Endothelial cell (in vitro differentiated cells): ENCODE measurements around the gene CSNK1D. TPM values are rescaled to one million over a fixed set of nuclear protein-coding genes. Genes with fewer than 3 reads are reported as not detected.
"Not testable (repeated sequence)": the region's sequence is repeated elsewhere in the genome, so short reads cannot be mapped to it uniquely, and the experiment has no call there.

ENCODE experiments used
- DNase-seq: peaks from one replicate; pipeline ENCODE4 v3.0.0; 2021; ENCODE audit warnings: low spot score
- H3K27ac Mint-ChIP-seq: one replicate; pipeline ENCODE4 v1.8.0; 2021; ENCODE audit warnings: mixed read lengths, inconsistent platforms; ENCODE audit not compliant: unreplicated experiment
- H3K27me3 Mint-ChIP-seq: one replicate; pipeline ENCODE4 v1.8.0; 2021; ENCODE audit warnings: mild to moderate bottlenecking, moderate library complexity, mixed read lengths, inconsistent platforms; ENCODE audit not compliant: unreplicated experiment
- H3K36me3 Mint-ChIP-seq: one replicate; pipeline ENCODE4 v1.8.0; 2021; ENCODE audit warnings: mild to moderate bottlenecking, low read depth, mixed read lengths, inconsistent platforms; ENCODE audit not compliant: unreplicated experiment
- H3K4me1 Mint-ChIP-seq: one replicate; pipeline ENCODE4 v1.8.0; 2021; ENCODE audit warnings: mild to moderate bottlenecking, mixed read lengths, inconsistent platforms; ENCODE audit not compliant: unreplicated experiment
- H3K4me3 Mint-ChIP-seq: one replicate; pipeline ENCODE4 v1.8.0; 2021; ENCODE audit warnings: mild to moderate bottlenecking, mixed read lengths, inconsistent platforms; ENCODE audit not compliant: unreplicated experiment
- H3K9me3 Mint-ChIP-seq: one replicate; pipeline ENCODE4 v1.8.0; 2021; ENCODE audit warnings: mixed read lengths, inconsistent platforms; ENCODE audit not compliant: unreplicated experiment
- CTCF ChIP-seq: fragments of 200-600 bp; sonication (generic); IDR thresholded peaks from one replicate; pipeline ENCODE4 v1.5.0; 2021; ENCODE audit warnings: antibody characterized with exemption; ENCODE audit not compliant: unreplicated experiment
- total RNA-seq: library from RNA; stranded (reverse); fragmentation: NEBNext Ultra II Directional; extraction: Animal tissue kit (Norgen Biotek cat#: 25700); gene quantifications from one replicate; pipeline ENCODE4 v1.2.1, GENCODE V29; 2021; ENCODE audit not compliant: unreplicated experiment

The CSNK1D gene
- total RNA-seq, 1 donor from 2014 or later = 149 TPM

GRCh38 chr17:82258555-82258954 lies 14.9 kb downstream of the CSNK1D start:
- Mint-ChIP-seq H3K36me3 (peaks cover 65% of the 10 kb centered on the region), H3K27me3 (peaks cover 1% of the 10 kb centered on the region), H3K4me3 (no peak overlapping the region), H3K27ac (no peak overlapping the region), H3K4me1 (no peaks in the 10 kb centered on the region), H3K9me3 (no peaks in the 10 kb centered on the region)
- TF ChIP-seq CTCF = no peak
- DNase-seq = no peak

- peaks cover under 1% of the 10 kb centered on the region for H3K4me1 Mint-ChIP-seq
- no peaks in the 10 kb centered on the region for H3K9me3 Mint-ChIP-seq
- TF ChIP-seq CTCF = no peak
- H3K36me3 Mint-ChIP-seq = peaks cover 71% of the 10 kb centered on the region
- peak overlapping the region; percentile 8 for H3K4me3 Mint-ChIP-seq
- peak overlapping the region; percentile 48 for H3K27ac Mint-ChIP-seq
- DNase-seq = no peak
- H3K27me3 Mint-ChIP-seq = peaks cover 2% of the 10 kb centered on the region
These were observed 16.0 kb downstream of the CSNK1D start for GRCh38 chr17:82257473-82257872.

GRCh38 chr17:82256242-82256885 lies 17.1 kb downstream of the CSNK1D start:
- no peak for DNase-seq
- no peak for TF ChIP-seq CTCF
- Mint-ChIP-seq H3K4me3 (peak overlapping the region; percentile 67), H3K4me1 (peaks cover 4% of the 10 kb centered on the region), H3K9me3 (no peaks in the 10 kb centered on the region), H3K36me3 (peaks cover 71% of the 10 kb centered on the region), H3K27me3 (peaks cover 6% of the 10 kb centered on the region), H3K27ac (peak overlapping the region; percentile 14)

GRCh38 chr17:82255402-82255972 lies 18.0 kb downstream of the CSNK1D start:
- Mint-ChIP-seq H3K36me3 (peaks cover 70% of the 10 kb centered on the region), H3K27ac (no peak overlapping the region)

GRCh38 chr17:82254746-82255145 lies 18.8 kb downstream of the CSNK1D start:
- H3K27ac Mint-ChIP-seq, H3K4me3 Mint-ChIP-seq, H3K9me3 Mint-ChIP-seq, H3K4me1 Mint-ChIP-seq, H3K27me3 Mint-ChIP-seq, DNase-seq: not testable (repeated sequence)
- H3K36me3 Mint-ChIP-seq = peaks cover 63% of the 10 kb centered on the region

More at GRCh38 chr17:82255402-82255972, 18.0 kb downstream of the CSNK1D start:
- DNase-seq = no peak
- H3K4me1 Mint-ChIP-seq = peaks cover 6% of the 10 kb centered on the region
- peaks cover 8% of the 10 kb centered on the region for H3K27me3 Mint-ChIP-seq
- H3K9me3 Mint-ChIP-seq = no peaks in the 10 kb centered on the region
- H3K4me3 Mint-ChIP-seq = peak overlapping the region; percentile 22
- no peak for TF ChIP-seq CTCF

- H3K36me3 Mint-ChIP-seq = peaks cover 57% of the 10 kb centered on the region
- not testable (repeated sequence) for H3K4me3 Mint-ChIP-seq, H3K4me1 Mint-ChIP-seq, H3K27ac Mint-ChIP-seq, H3K9me3 Mint-ChIP-seq, DNase-seq, H3K27me3 Mint-ChIP-seq
These were observed 19.4 kb downstream of the CSNK1D start for GRCh38 chr17:82254096-82254495.
